K562 (cell line): ENCODE measurements around the gene LASP1NB.
A peak's percentile ranks its signal among the peaks of the same experiment; 100 is the strongest.

ENCODE experiments used
- ATF7 ChIP-seq: fragments of 450-650 bp; IDR thresholded peaks from 2 replicates; pipeline ENCODE4 v1.7.1; 2014; ENCODE audit warnings: mild to moderate bottlenecking, moderate library complexity
- BHLHE40 ChIP-seq: IDR thresholded peaks from 2 replicates; pipeline ENCODE4 v1.6.1; 2011; ENCODE audit warnings: low read length, improper control_type of control experiment
- CBFA2T2 ChIP-seq: fragments of 450-650 bp; conservative IDR thresholded peaks from 2 replicates; pipeline ENCODE4 v1.6.1; 2017; ENCODE audit warnings: mild to moderate bottlenecking
- HDGF ChIP-seq: fragments of 450-650 bp; IDR thresholded peaks from 2 replicates; pipeline ENCODE4 v1.6.1; 2016
- MAFF ChIP-seq: IDR thresholded peaks from 2 replicates; pipeline ENCODE4 v1.6.1; 2012; ENCODE audit warnings: low read length, improper control_type of control experiment
- PHB2 ChIP-seq: fragments of 450-650 bp; IDR thresholded peaks from 2 replicates; pipeline ENCODE4 v1.6.1; 2017; ENCODE audit warnings: low read depth
- POU5F1 ChIP-seq: fragments of 150-350 bp; IDR thresholded peaks from 2 replicates; pipeline ENCODE4 v1.6.1; 2014; ENCODE audit warnings: borderline replicate concordance, low read length, low read depth, mild to moderate bottlenecking; ENCODE audit not compliant: partially characterized antibody
- ZNF175 ChIP-seq: fragments of 200-800 bp; sonication (Bioruptor generic); IDR thresholded peaks from 2 replicates; pipeline ENCODE4 v1.6.1; 2016; ENCODE audit warnings: low read depth, mild to moderate bottlenecking, missing genetic modification characterization, missing compliant biosample characterization
- ZNF75A ChIP-seq: fragments of 450-650 bp; formaldehyde crosslinking; IDR thresholded peaks from 2 replicates; pipeline ENCODE4 v1.4.0; 2020; ENCODE audit warnings: mild to moderate bottlenecking
- ZNF766 ChIP-seq: fragments of 200-800 bp; sonication (Bioruptor generic); conservative IDR thresholded peaks from 2 replicates; pipeline ENCODE4 v1.6.1; 2016; ENCODE audit warnings: missing genetic modification characterization, missing compliant biosample characterization
- TF ChIP-seq, protein P1 (sequence below): fragments of 450-650 bp; formaldehyde crosslinking; IDR thresholded peaks from 2 replicates; pipeline ENCODE4 v1.4.0; 2020; ENCODE audit warnings: mild to moderate bottlenecking, moderate library complexity
- TF ChIP-seq, protein P2 (sequence below): fragments of 200-800 bp; sonication (Bioruptor generic); IDR thresholded peaks from 2 replicates; pipeline ENCODE4 v1.6.1; 2017; ENCODE audit warnings: missing genetic modification characterization, missing compliant biosample characterization
- TF ChIP-seq, protein P3 (sequence below): fragments of 200-800 bp; sonication (Bioruptor generic); IDR thresholded peaks from 2 replicates; pipeline ENCODE4 v1.6.1; 2016; ENCODE audit warnings: missing genetic modification characterization, missing compliant biosample characterization
- TF ChIP-seq, protein P4 (sequence below): sonication (generic); formaldehyde crosslinking; IDR thresholded peaks from 2 replicates; pipeline ENCODE4 v1.8.0; 2023; ENCODE audit warnings: missing genetic modification reagents, mild to moderate bottlenecking, borderline replicate concordance

Gene LASP1NB

DNA sequence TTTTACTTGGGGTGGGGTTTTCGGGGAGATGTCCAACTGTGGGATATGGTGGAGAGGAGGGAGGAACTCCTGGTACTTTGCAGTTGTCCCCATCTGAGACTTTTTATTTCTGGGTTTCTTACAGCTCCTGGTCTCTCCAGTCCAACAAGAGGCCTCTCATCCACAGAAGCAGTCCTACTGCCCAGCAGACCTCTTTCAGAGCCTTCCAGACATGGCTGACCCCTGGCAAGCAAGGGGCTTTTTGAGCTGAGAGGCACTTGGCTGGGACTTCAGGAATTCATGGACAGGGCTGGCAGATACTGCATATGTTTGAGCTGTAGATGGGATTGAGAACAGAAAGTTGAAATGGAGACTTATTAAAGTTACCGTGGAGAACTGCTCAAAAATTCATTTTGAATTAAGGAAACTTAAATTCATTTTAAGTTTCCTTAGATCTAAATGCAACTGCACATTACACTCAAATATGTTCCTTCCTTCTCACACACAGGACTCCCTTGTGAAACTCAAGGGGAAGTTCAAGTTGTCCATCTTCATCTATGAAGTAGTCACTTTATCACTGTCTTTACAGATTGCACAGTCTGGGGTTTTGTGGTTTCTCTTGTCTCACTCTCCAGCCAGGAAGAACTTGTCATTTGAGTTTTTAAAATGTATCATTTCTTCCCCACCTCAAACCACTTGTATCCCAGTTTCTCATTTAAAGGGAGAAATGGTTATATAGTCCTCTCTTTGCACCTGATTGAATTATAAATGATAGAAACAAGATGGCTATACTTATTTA lies 1.1 kb downstream of the LASP1NB start (continued):
- TF ChIP-seq, protein P1, sequence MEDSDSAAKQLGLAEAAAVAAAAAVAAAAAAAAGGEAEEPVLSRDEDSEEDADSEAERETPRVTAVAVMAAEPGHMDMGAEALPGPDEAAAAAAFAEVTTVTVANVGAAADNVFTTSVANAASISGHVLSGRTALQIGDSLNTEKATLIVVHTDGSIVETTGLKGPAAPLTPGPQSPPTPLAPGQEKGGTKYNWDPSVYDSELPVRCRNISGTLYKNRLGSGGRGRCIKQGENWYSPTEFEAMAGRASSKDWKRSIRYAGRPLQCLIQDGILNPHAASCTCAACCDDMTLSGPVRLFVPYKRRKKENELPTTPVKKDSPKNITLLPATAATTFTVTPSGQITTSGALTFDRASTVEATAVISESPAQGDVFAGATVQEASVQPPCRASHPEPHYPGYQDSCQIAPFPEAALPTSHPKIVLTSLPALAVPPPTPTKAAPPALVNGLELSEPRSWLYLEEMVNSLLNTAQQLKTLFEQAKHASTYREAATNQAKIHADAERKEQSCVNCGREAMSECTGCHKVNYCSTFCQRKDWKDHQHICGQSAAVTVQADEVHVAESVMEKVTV (CRISPR knock-in tag) = 0 out of 2 replicates have a peak, but pooled peaks have one; percentile 22
- peak; percentile 72 for TF ChIP-seq ZNF766 (CRISPR knock-in tag)
- TF ChIP-seq ZNF75A (CRISPR knock-in tag) = no peak
- no peak for TF ChIP-seq HDGF
- TF ChIP-seq, protein P2, sequence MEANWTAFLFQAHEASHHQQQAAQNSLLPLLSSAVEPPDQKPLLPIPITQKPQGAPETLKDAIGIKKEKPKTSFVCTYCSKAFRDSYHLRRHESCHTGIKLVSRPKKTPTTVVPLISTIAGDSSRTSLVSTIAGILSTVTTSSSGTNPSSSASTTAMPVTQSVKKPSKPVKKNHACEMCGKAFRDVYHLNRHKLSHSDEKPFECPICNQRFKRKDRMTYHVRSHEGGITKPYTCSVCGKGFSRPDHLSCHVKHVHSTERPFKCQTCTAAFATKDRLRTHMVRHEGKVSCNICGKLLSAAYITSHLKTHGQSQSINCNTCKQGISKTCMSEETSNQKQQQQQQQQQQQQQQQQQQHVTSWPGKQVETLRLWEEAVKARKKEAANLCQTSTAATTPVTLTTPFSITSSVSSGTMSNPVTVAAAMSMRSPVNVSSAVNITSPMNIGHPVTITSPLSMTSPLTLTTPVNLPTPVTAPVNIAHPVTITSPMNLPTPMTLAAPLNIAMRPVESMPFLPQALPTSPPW = peak; percentile 49
- TF ChIP-seq ATF7 = peak; percentile 52; the same call in 1 of the 2 replicates
- TF ChIP-seq CBFA2T2 = peak; percentile 71
- TF ChIP-seq, protein P3, sequence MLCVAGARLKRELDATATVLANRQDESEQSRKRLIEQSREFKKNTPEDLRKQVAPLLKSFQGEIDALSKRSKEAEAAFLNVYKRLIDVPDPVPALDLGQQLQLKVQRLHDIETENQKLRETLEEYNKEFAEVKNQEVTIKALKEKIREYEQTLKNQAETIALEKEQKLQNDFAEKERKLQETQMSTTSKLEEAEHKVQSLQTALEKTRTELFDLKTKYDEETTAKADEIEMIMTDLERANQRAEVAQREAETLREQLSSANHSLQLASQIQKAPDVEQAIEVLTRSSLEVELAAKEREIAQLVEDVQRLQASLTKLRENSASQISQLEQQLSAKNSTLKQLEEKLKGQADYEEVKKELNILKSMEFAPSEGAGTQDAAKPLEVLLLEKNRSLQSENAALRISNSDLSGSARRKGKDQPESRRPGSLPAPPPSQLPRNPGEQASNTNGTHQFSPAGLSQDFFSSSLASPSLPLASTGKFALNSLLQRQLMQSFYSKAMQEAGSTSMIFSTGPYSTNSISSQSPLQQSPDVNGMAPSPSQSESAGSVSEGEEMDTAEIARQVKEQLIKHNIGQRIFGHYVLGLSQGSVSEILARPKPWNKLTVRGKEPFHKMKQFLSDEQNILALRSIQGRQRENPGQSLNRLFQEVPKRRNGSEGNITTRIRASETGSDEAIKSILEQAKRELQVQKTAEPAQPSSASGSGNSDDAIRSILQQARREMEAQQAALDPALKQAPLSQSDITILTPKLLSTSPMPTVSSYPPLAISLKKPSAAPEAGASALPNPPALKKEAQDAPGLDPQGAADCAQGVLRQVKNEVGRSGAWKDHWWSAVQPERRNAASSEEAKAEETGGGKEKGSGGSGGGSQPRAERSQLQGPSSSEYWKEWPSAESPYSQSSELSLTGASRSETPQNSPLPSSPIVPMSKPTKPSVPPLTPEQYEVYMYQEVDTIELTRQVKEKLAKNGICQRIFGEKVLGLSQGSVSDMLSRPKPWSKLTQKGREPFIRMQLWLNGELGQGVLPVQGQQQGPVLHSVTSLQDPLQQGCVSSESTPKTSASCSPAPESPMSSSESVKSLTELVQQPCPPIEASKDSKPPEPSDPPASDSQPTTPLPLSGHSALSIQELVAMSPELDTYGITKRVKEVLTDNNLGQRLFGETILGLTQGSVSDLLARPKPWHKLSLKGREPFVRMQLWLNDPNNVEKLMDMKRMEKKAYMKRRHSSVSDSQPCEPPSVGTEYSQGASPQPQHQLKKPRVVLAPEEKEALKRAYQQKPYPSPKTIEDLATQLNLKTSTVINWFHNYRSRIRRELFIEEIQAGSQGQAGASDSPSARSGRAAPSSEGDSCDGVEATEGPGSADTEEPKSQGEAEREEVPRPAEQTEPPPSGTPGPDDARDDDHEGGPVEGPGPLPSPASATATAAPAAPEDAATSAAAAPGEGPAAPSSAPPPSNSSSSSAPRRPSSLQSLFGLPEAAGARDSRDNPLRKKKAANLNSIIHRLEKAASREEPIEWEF (CRISPR knock-in tag) = no peak
- no peak for TF ChIP-seq MAFF
- TF ChIP-seq BHLHE40 = no peak
- no peak for TF ChIP-seq PHB2
- no peak for TF ChIP-seq ZNF175 (CRISPR knock-in tag)
- TF ChIP-seq, protein P4, sequence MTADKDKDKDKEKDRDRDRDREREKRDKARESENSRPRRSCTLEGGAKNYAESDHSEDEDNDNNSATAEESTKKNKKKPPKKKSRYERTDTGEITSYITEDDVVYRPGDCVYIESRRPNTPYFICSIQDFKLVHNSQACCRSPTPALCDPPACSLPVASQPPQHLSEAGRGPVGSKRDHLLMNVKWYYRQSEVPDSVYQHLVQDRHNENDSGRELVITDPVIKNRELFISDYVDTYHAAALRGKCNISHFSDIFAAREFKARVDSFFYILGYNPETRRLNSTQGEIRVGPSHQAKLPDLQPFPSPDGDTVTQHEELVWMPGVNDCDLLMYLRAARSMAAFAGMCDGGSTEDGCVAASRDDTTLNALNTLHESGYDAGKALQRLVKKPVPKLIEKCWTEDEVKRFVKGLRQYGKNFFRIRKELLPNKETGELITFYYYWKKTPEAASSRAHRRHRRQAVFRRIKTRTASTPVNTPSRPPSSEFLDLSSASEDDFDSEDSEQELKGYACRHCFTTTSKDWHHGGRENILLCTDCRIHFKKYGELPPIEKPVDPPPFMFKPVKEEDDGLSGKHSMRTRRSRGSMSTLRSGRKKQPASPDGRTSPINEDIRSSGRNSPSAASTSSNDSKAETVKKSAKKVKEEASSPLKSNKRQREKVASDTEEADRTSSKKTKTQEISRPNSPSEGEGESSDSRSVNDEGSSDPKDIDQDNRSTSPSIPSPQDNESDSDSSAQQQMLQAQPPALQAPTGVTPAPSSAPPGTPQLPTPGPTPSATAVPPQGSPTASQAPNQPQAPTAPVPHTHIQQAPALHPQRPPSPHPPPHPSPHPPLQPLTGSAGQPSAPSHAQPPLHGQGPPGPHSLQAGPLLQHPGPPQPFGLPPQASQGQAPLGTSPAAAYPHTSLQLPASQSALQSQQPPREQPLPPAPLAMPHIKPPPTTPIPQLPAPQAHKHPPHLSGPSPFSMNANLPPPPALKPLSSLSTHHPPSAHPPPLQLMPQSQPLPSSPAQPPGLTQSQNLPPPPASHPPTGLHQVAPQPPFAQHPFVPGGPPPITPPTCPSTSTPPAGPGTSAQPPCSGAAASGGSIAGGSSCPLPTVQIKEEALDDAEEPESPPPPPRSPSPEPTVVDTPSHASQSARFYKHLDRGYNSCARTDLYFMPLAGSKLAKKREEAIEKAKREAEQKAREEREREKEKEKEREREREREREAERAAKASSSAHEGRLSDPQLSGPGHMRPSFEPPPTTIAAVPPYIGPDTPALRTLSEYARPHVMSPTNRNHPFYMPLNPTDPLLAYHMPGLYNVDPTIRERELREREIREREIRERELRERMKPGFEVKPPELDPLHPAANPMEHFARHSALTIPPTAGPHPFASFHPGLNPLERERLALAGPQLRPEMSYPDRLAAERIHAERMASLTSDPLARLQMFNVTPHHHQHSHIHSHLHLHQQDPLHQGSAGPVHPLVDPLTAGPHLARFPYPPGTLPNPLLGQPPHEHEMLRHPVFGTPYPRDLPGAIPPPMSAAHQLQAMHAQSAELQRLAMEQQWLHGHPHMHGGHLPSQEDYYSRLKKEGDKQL (CRISPR knock-in tag) = no peak
- no peak for TF ChIP-seq POU5F1
